Nephron progenitor cell (in vitro differentiated cells): Measurements from ENCODE around the gene HDAC5.
"Not testable (repeated sequence)": the region's sequence is repeated elsewhere in the genome, so short reads cannot be mapped to it uniquely, and the experiment has no call there.

Source experiments
- DNase-seq: peaks from one replicate; pipeline ENCODE4 v3.0.0; 2021
- H3K27ac Mint-ChIP-seq: 2 replicates; pipeline ENCODE4 v1.8.0; 2021; ENCODE audit warnings: mild to moderate bottlenecking, moderate library complexity, mixed read lengths
- H3K27me3 Mint-ChIP-seq: 2 replicates; pipeline ENCODE4 v1.8.0; 2021; ENCODE audit warnings: mild to moderate bottlenecking, low read depth, mixed read lengths; ENCODE audit not compliant: poor library complexity
- H3K36me3 Mint-ChIP-seq: 2 replicates; pipeline ENCODE4 v1.8.0; 2021; ENCODE audit warnings: low read depth, mixed read lengths
- H3K4me1 Mint-ChIP-seq: 2 replicates; pipeline ENCODE4 v1.8.0; 2021; ENCODE audit warnings: mixed read lengths
- H3K4me3 Mint-ChIP-seq: 2 replicates; pipeline ENCODE4 v1.8.0; 2021; ENCODE audit warnings: mild to moderate bottlenecking, moderate library complexity, mixed read lengths
- H3K9me3 Mint-ChIP-seq: 2 replicates; pipeline ENCODE4 v1.8.0; 2021; ENCODE audit warnings: mild to moderate bottlenecking, moderate library complexity, mixed read lengths
- CTCF ChIP-seq: fragments of 200-600 bp; sonication (generic); IDR thresholded peaks from 2 replicates; pipeline ENCODE4 v1.5.0; 2021; ENCODE audit warnings: antibody characterized with exemption

Gene HDAC5

GRCh38 chr17:44134752-44135568 lies 11.5 kb upstream of the HDAC5 start:
- H3K27me3 Mint-ChIP-seq, result peaks cover 18% of the 10 kb centered on the region
- H3K4me3 Mint-ChIP-seq, result no peak overlapping the region
- no peak overlapping the region for H3K27ac Mint-ChIP-seq
- H3K4me1 Mint-ChIP-seq, result peaks cover 25% of the 10 kb centered on the region
- no peak for DNase-seq
- no peaks in the 10 kb centered on the region for H3K36me3 Mint-ChIP-seq
- TF ChIP-seq CTCF, result no peak
- H3K9me3 Mint-ChIP-seq, result no peaks in the 10 kb centered on the region

- DNase-seq, result no peak
- no peak overlapping the region for H3K27ac Mint-ChIP-seq
- no peak overlapping the region for H3K4me3 Mint-ChIP-seq
- peaks cover 18% of the 10 kb centered on the region for H3K27me3 Mint-ChIP-seq
- H3K4me1 Mint-ChIP-seq, result peaks cover 24% of the 10 kb centered on the region
- H3K36me3 Mint-ChIP-seq, result no peaks in the 10 kb centered on the region
- H3K9me3 Mint-ChIP-seq, result no peaks in the 10 kb centered on the region
- no peak for TF ChIP-seq CTCF
Observed at GRCh38 chr17:44133918-44134476, 10.6 kb upstream of the HDAC5 start.

- Mint-ChIP-seq H3K27ac (no peak overlapping the region), H3K9me3 (no peaks in the 10 kb centered on the region), H3K36me3 (no peaks in the 10 kb centered on the region), H3K4me3 (no peak overlapping the region), H3K4me1 (peaks cover 12% of the 10 kb centered on the region), H3K27me3 (peaks cover 22% of the 10 kb centered on the region)
- no peak for TF ChIP-seq CTCF
- DNase-seq, result no peak
Observed at GRCh38 chr17:44132275-44132821, 8.9 kb upstream of the HDAC5 start.

- H3K4me3 Mint-ChIP-seq, H3K27ac Mint-ChIP-seq, DNase-seq, H3K9me3 Mint-ChIP-seq, H3K36me3 Mint-ChIP-seq: not testable (repeated sequence)
- Mint-ChIP-seq H3K27me3 (peaks cover 17% of the 10 kb centered on the region), H3K4me1 (peaks cover 11% of the 10 kb centered on the region)
Observed at GRCh38 chr17:44131372-44131771, 7.9 kb upstream of the HDAC5 start.

- no peak overlapping the region for H3K27ac Mint-ChIP-seq
- no peak for DNase-seq
- peaks cover 17% of the 10 kb centered on the region for H3K27me3 Mint-ChIP-seq
- H3K9me3 Mint-ChIP-seq, result no peaks in the 10 kb centered on the region
- H3K4me3 Mint-ChIP-seq, result no peak overlapping the region
- H3K36me3 Mint-ChIP-seq, result no peaks in the 10 kb centered on the region
- H3K4me1 Mint-ChIP-seq, result peaks cover 11% of the 10 kb centered on the region
- no peak for TF ChIP-seq CTCF
Observed at GRCh38 chr17:44130693-44131349, 7.4 kb upstream of the HDAC5 start.

GRCh38 chr17:44128383-44128782 lies 4.9 kb upstream of the HDAC5 start:
- H3K27ac Mint-ChIP-seq, result no peak overlapping the region
- no peaks in the 10 kb centered on the region for H3K36me3 Mint-ChIP-seq
- no peak for DNase-seq
- peaks cover 18% of the 10 kb centered on the region for H3K4me1 Mint-ChIP-seq
- no peaks in the 10 kb centered on the region for H3K9me3 Mint-ChIP-seq
- peaks cover 18% of the 10 kb centered on the region for H3K27me3 Mint-ChIP-seq
- no peak for TF ChIP-seq CTCF
- H3K4me3 Mint-ChIP-seq, result no peak overlapping the region
